Stimulated activated CD4-positive, alpha-beta T cell treated with anti-CD3 and anti-CD28 coated beads, Interleukin-2, amount 100 ng/mL, for 48 hours (primary cell): ENCODE data around the gene HEATR1.

Experiments
- DNase-seq, 2 donors: peaks; one replicate each; pipeline ENCODE4 v3.0.0-alpha.2; 2020

Gene HEATR1

DNA sequence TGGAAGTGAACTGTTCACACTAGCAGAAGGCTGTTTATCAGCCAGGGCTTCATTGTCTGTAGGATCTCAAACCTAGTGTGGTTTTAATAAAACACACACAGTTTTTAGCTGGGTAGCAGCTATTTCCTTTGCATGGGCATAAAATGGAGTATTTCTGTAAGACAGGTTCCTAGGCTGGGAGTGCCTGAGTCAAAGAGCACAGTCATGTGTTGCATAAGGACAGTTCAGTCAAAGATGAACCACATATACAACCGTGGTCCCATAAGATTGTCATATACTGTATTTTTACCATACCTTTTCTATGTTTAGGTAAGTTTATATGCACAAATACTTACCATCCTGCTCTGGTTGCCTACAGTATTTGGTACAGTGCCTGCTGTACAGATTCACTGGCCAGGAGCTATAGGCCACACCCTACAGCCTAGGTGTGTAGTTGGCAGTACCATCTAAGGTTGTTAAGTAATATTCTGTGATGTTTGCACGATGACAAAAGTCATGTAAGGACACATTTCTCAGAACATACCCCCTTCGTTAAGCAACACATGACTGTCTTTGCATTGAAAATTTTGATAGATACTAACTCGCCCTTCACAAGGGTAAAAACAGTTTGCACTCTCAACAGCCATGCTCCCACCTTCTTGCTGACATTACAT lies 63.4 kb downstream of the HEATR1 start:
- DNase-seq: no peak

DNA sequence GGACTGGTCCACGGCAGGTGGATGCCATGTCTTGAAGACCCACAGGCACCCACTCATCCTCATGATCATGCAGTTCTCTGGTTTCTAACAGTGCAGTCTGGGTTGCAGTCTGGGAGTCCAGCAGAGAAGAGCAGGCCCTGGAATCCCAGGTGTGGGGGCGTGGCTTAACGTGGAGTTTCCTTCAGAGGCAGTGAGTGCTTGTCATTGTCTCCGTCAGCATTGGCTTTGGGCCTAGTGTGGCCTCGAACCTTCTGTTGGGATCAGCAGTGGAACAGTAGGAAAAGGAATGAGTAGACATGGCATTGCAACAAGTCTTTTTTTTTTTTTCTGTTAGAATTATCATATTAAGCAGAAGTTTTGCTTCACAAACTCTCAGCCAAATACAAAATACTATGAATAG lies 67.8 kb downstream of the HEATR1 start:
- no peak for DNase-seq

DNA sequence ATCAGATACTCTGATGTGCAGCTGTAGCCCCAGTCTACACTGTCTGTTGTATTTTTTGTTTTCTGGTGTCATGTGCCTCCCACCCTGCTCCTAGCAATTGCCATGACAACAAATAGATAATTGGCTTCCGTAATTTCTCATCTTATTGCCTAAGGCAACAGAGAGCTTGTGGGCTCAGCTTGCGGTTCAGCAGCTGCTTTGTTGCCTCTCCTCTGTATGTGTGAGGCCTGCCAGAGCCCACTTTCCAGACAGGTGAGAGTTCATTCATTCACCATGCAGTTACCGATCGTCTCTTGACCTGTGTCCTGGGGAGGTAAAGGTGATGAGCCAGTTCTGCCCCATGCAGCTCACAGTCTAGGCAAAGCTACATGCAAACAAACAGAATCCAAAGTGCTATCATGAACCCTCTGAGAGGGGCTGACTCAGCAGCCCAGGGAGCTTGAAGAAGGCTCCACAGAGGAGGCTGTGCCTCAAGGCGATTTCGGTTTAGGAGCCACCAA lies 68.6 kb downstream of the HEATR1 start:
- no peak for DNase-seq

DNA sequence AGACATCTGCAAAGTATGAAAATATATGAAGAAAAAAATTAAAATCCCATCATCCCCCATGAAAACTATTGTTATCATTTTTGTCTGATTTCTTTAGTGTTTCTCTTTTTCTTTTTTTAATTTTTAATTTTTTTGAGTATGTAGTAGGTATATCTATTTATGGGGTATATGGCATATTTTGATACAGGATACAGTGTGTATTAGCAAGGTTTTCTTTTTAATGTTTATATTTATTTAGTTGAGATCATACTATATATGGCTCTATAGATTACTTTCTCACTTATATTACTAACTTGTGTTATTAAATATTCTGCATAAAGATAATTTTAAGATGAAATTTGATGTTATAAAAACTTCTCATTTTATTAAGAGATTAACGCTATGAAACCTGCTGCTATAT lies 69.1 kb downstream of the HEATR1 start:
- DNase-seq: no peak

DNA sequence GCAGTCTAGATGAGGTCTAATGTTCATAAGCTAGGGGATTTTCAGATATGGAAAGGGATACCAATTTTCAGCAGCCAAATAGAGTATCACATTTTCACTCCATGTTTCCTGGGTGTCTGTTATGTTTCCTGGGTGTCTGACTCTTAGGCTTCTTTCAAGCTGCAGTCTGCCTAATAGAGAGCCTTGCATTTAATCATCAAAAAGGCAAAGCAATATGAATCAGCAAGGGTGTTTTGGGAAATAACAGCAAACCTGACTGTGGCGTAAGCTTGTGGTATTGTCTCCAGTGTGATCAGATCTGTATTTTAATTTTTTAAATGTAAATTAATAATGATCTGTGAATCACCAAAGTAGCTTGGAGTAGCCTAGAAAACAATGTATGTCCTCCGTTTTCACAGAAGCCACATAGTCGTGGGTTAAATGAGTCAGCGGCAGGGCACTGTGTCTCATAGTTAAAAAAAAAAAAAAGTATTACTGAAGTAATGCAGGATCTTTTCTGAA lies 70.1 kb downstream of the HEATR1 start:
- DNase-seq: peak in 1 of 2 donors; percentile 17

DNA sequence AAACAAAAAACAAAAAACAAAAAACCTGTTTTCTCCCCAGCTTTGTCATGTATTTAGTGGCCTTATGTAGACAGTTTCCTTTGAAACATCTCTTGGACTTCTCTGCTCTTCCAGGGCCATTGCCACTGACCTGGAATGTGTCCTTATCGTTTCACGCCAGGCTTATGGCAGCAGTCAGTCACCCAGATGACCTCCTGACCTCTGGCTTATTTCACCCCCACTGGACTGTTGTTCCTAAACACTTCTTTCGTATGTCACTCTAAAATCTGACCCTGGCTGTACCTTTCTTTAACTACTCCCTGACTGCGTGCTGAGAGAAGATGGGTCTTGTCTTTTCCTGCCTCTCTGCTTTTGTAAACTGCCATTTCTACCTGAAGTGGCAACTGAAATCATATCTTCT lies 71.5 kb downstream of the HEATR1 start:
- DNase-seq: no peak

DNA sequence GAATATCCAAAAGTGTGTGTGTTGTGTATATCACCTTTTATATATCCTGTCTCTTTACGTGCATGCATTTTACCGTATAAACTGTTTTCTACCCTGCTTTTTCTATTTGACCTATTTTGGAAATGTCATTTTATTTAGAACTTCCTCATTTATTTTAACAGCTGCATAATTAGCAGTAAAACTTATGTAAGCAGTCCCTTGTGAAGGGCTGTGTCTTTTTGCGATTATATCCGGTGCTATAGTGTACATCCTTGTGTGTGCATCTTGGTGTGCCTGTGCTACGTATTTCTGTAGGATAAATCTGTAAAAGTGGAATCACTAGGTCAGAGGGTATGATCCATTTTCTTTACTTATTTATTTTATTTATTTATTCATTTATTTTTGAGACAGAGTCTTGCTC lies 73.4 kb downstream of the HEATR1 start:
- DNase-seq: no peak

DNA sequence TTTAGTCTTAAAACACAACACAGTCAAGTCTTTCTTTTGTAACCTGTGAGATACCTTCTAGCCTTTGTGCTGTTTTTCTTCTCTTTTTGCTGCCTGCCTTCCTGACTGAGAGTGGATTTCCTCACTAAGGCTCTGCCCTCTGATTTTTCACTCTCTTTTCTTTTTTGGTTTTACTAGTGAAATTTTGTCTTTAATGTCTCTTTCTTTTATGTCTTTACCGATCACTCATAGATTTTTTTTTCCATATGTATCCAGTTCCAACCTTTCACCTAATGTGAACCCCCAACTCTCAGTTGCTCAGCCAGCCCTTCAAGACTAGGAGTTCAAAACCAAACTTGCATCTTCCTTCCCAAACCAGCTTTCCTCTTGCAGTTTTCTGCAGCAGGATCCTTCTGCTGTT lies 74.0 kb downstream of the HEATR1 start:
- DNase-seq: no peak

DNA sequence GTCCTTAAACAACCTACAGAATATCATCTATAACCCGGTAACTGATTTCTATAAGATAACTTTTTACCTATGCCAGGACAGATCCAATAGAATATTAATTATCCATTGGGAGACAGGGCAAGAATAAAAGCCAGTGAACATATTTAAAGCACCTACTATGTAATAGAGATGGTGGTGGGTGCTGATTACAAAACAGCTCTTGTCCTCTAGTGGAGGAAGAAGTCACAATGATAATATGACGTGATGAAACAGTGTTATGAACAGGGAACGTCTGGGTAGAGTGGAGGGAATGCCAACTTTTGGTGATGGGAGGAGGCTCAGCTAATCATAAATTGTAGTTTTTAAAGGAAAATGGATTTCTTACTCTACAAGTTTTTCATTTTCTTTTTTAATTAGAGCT lies 78.2 kb downstream of the HEATR1 start:
- DNase-seq: no peak

DNA sequence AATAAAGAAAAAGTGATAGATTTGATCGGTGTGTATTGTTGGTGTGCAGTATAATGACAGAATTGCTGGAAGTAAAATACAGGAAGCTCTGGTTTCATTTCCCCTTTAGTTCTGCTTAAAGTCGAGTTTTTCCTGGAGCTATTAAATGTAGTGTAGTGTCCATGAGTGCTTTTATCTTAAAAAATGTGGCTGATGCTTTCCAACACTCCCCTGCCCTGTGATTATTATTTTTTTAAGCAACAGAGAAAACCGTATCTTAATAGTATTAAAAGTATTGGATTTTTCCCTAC lies 79.5 kb downstream of the HEATR1 start:
- DNase-seq: no peak

DNA sequence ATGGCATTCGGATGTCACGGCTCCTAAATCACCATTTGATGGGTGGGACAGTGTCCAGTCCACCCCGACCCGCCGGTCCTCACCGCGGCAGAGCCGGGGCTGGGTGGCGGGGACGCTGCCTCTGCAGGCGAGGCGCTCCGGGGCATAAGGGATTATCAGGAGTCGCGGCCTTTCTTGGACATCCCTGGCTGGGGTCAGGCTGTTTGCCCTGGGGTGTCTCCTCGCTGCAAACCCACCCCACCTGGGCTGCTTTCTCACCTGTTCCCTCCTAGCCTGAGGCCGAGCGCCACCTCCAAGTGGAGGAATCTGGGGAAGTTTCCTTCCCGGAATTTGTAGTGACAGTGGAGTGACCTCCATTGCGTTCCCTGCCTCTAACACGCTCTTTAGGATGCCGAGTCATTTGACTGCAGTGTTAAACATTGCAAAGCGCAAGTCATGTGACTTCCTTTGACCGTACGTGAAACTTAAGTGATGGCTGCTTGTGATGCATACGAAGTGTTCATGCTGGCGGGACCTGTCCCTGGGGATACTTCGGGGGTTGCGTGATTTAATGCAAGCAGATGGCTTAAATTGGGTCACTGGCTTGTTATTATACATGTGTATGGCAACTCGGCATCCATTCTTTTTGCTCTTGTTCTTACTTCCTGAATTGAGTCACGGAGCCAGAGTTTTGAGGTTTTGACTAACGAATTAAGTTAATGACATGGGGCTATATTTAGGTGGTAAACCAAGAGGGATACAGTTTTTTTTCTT lies 80.0 kb downstream of the HEATR1 start:
- DNase-seq: peak; percentile 29 to 41

DNA sequence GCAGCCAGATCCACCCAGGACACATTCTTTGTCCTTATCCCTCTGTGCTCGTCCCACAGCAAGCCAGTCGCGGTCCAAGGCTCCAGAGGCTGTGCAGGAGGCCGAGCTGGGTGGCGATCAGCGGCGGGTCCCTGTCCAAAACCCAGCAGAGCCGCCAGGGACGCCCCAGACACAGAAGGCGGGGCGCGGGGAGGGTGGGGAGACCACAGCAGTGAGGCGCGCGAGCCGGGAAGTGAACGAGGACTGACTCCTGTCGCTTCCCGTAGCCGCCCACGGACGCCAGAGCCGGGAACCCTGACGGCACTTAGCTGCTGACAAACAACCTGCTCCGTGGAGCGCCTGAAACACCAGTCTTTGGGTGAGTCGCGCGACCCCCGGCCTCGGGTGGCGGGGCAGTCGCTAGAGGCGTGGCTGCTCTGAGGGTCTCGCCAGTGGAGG lies 80.6 kb downstream of the HEATR1 start, which contains the start of gene LGALS8:
Gene LGALS8, plus strand, starts transcription at position 279 of the 438 bp plus-strand sequence. CDS start 2,089 bp downstream, outside the sequence.
- DNase-seq: peak; percentile 82 to 86

DNA sequence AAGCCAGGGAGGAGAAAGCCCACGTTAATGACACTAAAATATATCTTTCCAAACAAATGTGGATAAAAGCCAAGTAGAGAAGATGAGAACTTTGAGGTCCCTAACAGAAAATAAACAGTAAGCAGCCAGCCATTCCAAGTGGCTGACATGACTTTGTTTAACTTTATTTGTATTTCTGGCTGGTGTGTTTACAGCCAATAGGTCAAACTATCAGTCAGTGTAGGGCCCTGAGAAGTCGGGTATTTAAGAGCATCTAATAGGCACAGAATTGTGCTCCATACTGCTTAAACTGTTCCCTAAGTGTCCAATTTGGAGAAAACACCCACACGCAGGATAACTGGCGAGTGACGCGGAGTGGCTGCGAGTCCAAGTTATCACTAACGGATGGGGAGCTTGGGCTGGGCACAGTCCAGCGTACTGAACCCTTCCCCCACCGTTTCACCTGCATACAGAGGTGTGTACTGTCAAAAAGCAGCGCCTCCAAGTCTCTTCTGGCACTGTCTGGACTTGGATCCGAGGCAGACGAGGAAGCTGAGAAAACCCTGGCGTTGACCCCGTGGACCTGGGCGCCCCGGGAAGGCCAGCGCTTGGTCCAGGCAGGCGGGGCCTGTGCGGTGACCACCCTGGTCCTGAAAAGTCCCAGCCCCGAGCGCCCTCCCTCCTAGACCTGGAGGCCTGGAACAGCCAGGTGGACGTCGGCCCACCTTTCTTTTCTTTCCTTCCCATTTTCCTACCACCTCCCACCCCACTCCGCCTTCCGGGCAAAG lies 81.2 kb downstream of the HEATR1 start:
- DNase-seq: no peak

DNA sequence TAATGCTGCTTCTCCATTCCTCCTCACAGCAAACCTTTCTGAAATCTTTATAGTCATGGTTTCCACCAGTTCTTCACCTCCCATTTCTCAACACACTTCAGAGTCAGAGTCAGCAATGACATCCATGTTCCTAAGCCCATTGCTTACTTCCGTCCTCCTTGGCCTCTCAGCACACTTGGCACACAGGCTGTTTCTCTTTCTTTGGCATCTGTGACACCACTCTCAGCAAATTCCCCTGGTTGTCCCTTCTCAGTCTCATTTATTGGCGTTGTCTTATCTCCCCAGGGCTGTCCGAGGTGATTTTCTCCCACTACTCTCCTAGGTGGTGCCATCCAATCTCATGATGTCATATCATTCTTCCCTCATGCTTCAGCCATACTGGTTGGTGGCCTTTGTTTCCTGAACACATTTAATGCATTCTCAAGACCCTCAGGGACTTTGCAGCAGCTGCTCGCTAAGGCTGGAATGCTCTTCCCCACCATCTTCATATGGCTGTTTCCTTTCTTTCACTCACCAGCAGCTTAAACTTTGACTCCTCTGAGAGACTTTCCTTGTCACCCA lies 83.8 kb downstream of the HEATR1 start:
- DNase-seq: no peak

DNA sequence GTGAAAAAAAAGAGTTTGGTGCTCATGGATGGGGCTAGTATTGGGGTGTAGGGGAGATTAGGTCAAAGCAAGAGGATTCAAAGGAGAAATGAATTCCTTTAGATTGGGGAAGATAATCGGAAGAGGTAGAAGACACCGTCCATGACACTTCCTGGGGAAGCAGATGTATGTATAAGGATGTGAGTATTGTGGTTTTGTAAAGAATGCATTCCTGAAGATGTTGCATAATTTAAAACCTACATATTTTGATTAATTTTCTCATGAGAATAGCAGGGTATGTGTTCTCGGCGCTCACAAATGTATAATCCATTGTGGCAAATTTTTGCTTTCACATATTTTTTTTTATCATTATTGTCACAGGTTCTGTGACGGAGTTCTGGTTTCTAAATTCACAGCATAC lies 86.0 kb downstream of the HEATR1 start:
- DNase-seq: no peak

DNA sequence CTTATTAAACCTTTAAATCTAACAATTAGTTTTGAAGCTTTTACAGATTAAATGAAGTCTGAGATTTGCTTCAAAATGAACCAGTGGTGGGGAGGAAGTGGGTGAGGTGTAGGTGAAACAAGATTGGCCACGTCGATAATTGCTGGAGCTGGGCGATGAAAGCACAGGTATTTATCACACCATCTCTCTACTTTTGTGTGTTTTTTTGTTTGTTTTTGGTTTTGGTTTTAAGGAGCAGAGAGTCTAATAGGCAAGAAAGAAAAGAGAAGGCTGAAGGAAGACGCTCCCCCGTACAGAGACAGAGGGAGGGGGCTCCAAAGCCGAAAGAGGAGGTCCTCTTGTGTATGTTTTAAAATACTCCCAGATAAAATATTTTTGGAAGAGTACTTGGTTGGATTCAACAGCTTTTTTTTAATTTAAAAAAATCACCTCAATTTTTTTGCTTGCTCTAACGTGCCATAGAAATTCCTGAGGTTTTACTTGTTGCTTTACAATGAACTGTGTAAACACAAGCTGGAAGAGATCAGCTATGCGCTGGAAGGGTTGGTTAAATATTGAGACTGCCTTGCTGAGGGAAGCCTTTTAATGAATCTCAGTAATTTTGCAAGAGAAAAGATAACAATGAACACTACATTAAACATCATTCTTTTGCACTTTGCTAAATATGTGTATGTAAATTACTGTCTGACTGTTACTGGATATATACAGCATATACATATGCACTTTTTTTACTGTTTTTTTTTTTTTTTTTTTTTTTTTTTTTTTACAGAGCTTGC lies 87.2 kb downstream of the HEATR1 start:
- DNase-seq: no peak

DNA sequence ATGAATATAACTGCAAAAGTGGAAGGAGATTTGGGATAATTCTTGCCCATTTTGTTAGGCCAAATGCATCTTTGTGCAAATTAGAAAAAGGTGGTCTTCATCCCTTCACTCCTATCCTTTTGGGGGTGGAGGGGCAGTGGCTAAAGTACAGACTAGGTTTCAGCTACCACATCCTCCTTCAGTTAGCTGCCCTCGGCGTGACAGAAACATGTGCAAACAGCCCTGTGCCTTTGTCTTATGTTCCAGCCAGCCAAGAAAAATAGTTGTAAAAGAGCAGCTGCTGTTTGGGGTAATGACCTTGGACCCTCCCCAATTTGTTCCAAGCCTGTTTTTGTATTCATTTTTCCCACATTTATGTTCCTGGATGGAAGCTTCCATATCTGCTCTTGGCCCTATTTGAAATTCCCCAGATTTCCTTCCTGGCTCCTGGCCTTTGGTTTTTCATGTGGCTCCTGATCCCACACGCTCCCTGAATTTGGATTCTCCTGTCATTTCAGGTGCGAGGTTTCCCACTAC lies 88.8 kb downstream of the HEATR1 start:
- no peak for DNase-seq

DNA sequence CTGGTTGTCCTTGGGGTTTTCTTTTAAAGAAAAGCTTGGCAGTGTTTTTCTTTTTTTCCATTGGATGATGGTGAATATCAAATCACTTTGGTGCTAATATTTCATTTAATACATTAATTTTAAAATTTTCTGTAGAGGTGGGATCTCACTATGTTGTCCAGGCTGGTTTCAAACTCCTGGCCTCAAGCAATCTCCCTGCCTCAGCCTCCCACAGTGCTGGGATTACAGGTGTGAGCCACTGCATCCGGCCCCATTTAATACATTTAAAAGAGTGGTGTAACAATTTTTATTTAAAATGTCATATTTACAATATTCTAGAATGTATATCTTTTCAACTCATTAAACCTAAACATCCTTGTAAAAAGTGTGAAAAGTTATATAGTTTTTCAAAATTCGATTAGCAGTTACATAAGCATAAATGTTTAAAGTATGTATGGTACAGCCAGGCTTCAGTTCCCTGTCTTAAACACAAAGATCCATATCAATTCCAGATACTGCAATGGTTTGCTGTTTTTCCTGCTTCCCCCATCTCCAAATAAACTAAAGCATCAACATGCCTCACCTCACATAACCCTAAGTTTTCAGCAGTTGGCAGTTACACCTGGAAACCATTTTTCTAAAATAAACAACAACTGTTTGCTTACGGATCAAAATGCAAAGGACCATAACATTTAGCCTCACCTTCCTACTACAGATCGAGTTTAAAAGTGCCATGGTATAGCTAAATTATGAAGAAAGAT lies 89.4 kb downstream of the HEATR1 start:
- DNase-seq: no peak

DNA sequence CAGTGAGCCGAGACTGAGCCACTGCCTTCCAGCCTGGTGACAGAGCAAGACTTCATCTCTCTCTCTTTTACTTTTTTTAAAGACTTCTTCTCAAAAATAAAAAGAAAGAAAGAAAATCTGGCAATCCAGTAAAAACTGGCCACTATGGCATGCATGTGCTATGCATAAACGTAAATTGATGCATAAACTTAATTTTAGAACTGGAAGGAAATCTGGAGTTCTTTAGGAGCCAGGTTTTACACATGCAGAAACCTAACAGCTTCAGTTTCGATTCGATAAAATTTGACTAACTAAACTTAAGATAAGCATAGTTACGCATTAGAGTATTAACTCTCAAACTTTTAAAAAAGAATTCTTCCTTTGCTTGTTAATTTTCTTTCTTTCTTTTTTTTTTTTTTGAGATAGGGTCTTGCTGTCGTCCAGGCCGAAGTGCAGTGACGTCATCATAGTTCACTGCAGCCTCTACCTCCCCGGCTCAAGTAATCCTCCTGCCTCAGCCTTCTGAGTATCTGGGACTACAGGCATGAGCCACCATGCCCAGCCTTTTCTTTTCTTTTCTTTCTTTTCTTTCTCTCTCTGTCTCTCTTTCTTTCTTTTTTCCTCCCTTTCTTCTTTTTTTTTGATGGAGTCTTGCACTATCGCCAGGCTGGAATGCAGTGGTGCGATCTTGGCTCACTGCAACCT lies 92.4 kb downstream of the HEATR1 start:
- DNase-seq: no peak

DNA sequence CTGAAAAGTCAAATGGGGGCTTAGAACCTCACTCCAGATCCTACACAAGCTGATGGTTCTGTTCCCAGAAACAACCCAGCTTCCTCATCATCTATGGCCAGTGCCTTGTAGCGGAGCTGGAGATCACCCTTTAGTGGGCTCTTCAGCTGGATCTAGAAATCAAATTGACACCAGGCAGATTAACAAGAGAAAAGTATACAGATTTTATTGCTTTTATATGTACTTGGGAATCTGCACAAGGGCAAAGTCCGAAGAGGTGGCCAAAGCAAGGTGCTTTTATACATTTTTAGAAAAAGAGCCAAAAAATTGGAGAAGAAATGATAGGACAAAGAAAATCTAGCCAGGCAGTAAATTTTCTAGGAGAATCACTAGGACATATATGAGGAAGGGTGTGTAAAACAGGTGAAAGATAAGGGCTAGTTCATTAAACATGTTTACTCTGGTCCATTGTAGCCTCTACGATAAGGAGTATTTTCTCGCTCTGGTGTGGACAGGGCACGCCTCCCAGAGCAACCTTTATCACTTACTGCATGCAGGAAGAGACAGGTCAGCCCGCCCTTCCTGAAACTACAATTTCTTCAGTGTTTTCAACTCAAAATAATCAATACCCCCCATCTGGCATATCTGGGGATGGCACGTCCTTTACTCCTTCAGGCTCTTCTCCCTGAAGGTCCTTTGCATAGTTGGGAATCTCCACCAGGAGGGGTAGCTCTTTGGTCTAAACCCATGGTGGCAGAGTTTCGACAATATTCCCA lies 94.5 kb downstream of the HEATR1 start:
- DNase-seq: no peak
